H1 (cell line): ENCODE data around the gene MAP4K1. TPM values are rescaled to one million over a fixed set of nuclear protein-coding genes. Genes with fewer than 3 reads are reported as not detected.

Source experiments
- CTCF ChIA-PET: fragments of 300-600 bp; sonication (Branson Sonifier 250); formaldehyde crosslinking; loops from one replicate; lab custom pipeline; 2021; ENCODE audit not compliant: partially characterized antibody; lab: Charles Lee
- POLR2A ChIA-PET: fragments of 300-600 bp; sonication (Branson Sonifier 250); formaldehyde crosslinking; loops from one replicate; lab custom pipeline; 2021; ENCODE audit warnings: inconsistent platforms; ENCODE audit not compliant: partially characterized antibody; lab: Charles Lee
- DNase-seq, 2 experiments: peaks; one replicate each; pipeline versions ENCODE4 v3.0.0 to v3.0.0-alpha.2; 2010 to 2022; ENCODE audit warnings: low spot score in 2 of 2, low read depth in 1 of 2, mixed read lengths in 1 of 2
- FAIRE-seq: peaks from 2 replicates; lab custom pipeline; 2011; peaks lifted over from hg19 to GRCh38; lab: Jason Lieb, UNC
- H2AFZ ChIP-seq: 2 replicates; pipeline ENCODE4 v1.8.1; 2012; ENCODE audit warnings: low read length, inconsistent platforms
- H2AK5ac ChIP-seq: 2 replicates; pipeline ENCODE4 v1.6.1; 2013; ENCODE audit warnings: low read depth, low read length
- H2BK120ac ChIP-seq: replicated peaks from 2 replicates; pipeline ENCODE3; 2013; ENCODE audit warnings: low read depth, low read length, inconsistent platforms
- H2BK12ac ChIP-seq: 2 replicates; pipeline ENCODE4 v1.6.1; 2013; ENCODE audit warnings: low read depth, low read length
- H2BK15ac ChIP-seq: 2 replicates; pipeline ENCODE4 v1.6.1; 2013; ENCODE audit warnings: low read length
- H2BK20ac ChIP-seq: 2 replicates; pipeline ENCODE4 v1.6.1; 2013; ENCODE audit warnings: low read length
- H2BK5ac ChIP-seq: 2 replicates; pipeline ENCODE4 v1.6.1; 2013; ENCODE audit warnings: low read depth, low read length
- H3K14ac ChIP-seq: 2 replicates; pipeline ENCODE4 v1.6.1; 2013; ENCODE audit warnings: inconsistent platforms; ENCODE audit not compliant: insufficient read length
- H3K18ac ChIP-seq: 2 replicates; pipeline ENCODE4 v1.6.1; 2013; ENCODE audit warnings: low read length; ENCODE audit errors: extremely low read depth
- H3K23ac ChIP-seq: 2 replicates; pipeline ENCODE4 v1.6.1; 2013; ENCODE audit warnings: inconsistent platforms; ENCODE audit not compliant: insufficient read length
- H3K23me2 ChIP-seq: 2 replicates; pipeline ENCODE4 v1.6.1; 2013; ENCODE audit warnings: low read depth, low read length
- H3K27ac ChIP-seq: 2 replicates; pipeline ENCODE4 v1.6.1; 2011; ENCODE audit warnings: low read depth, low read length, inconsistent platforms
- H3K27me3 ChIP-seq, 4 experiments: replicated peaks in 1 of 4; 1 replicate in 1 of 4; 2 replicates in 3 of 4; pipeline versions ENCODE4 v1.6.1 to v1.8.1; 2011 to 2013; ENCODE audit warnings: low read length in 3 of 4, mild to moderate bottlenecking in 3 of 4, inconsistent platforms in 2 of 4, mixed read lengths in 2 of 4, moderate library complexity in 1 of 4; ENCODE audit not compliant: control insufficient read depth in 3 of 4, insufficient read depth in 3 of 4; ENCODE audit errors: extremely low read depth in 1 of 4
- H3K36me3 ChIP-seq, 4 experiments: 2 replicates each; pipeline versions ENCODE4 v1.6.1 to v1.8.1; 2011 to 2013; ENCODE audit warnings: mild to moderate bottlenecking in 4 of 4, low read length in 3 of 4, moderate library complexity in 2 of 4, control low read depth in 1 of 4, inconsistent platforms in 1 of 4; ENCODE audit not compliant: insufficient read depth in 4 of 4, control insufficient read depth in 2 of 4
- H3K4ac ChIP-seq: replicated peaks from 2 replicates; pipeline ENCODE3; 2013; ENCODE audit warnings: low read length, low read depth, mixed read lengths, inconsistent platforms; ENCODE audit not compliant: insufficient read length
- H3K4me1 ChIP-seq, 4 experiments: replicated peaks in 1 of 4; 1 replicate in 1 of 4; 2 replicates in 3 of 4; pipeline versions ENCODE4 v1.6.1 to v1.8.1; 2011 to 2013; ENCODE audit warnings: low read length in 3 of 4, inconsistent platforms in 2 of 4, mixed read lengths in 1 of 4; ENCODE audit not compliant: insufficient read depth in 4 of 4, control insufficient read depth in 3 of 4
- H3K4me2 ChIP-seq, 2 experiments: 2 replicates each; pipeline versions ENCODE4 v1.6.1 to v1.8.1; 2011 to 2013; ENCODE audit warnings: low read depth in 2 of 2, low read length in 2 of 2, control low read depth in 1 of 2, inconsistent platforms in 1 of 2, mild to moderate bottlenecking in 1 of 2; ENCODE audit not compliant: insufficient read depth in 1 of 2
- H3K4me3 ChIP-seq, 4 experiments: fragments of 200-600, 300-600 bp in 1 of 4; sonication (generic), shearing (Covaris generic), sonication (Bioruptor Twin) in 1 of 4; 2 replicates each; pipeline versions ENCODE4 v1.5.1 to v1.8.1; 2011 to 2016; ENCODE audit warnings: low read length in 4 of 4, low read depth in 3 of 4, control low read depth in 2 of 4, inconsistent platforms in 2 of 4, mild to moderate bottlenecking in 2 of 4, mixed read lengths in 1 of 4, moderate library complexity in 1 of 4; ENCODE audit not compliant: insufficient read depth in 2 of 4; ENCODE audit errors: extremely low read depth in 1 of 4
- H3K56ac ChIP-seq: replicated peaks from 2 replicates; pipeline ENCODE3; 2013; ENCODE audit warnings: low read depth, mild to moderate bottlenecking, mixed read lengths, low read length, inconsistent platforms; ENCODE audit not compliant: insufficient read length
- H3K79me1 ChIP-seq: 2 replicates; pipeline ENCODE4 v1.6.1; 2013; ENCODE audit warnings: low read depth, low read length, control low read depth
- H3K79me2 ChIP-seq, 2 experiments: 2 replicates each; pipeline versions ENCODE4 v1.6.1 to v1.8.1; 2012 to 2013; ENCODE audit warnings: low read length in 2 of 2, mild to moderate bottlenecking in 2 of 2, inconsistent platforms in 1 of 2; ENCODE audit not compliant: insufficient read depth in 2 of 2, control insufficient read depth in 1 of 2
- H3K9ac ChIP-seq, 4 experiments: replicated peaks in 1 of 4; 1 replicate in 1 of 4; 2 replicates in 3 of 4; pipeline versions ENCODE4 v1.6.1 to v1.8.1; 2011 to 2013; ENCODE audit warnings: low read depth in 3 of 4, low read length in 3 of 4, control low read depth in 2 of 4, mild to moderate bottlenecking in 2 of 4, moderate library complexity in 2 of 4, inconsistent platforms in 1 of 4; ENCODE audit errors: extremely low read depth in 1 of 4
- H3K9me3 ChIP-seq, 2 experiments: 2 replicates each; pipeline versions ENCODE4 v1.6.1 to v1.8.1; 2012 to 2013; ENCODE audit warnings: mild to moderate bottlenecking in 2 of 2, moderate library complexity in 2 of 2, control low read depth in 1 of 2, inconsistent platforms in 1 of 2, low read depth in 1 of 2, low read length in 1 of 2, mixed read lengths in 1 of 2; ENCODE audit not compliant: insufficient read depth in 2 of 2
- H4K20me1 ChIP-seq, 2 experiments: replicated peaks in 1 of 2; 2 replicates each; pipeline versions ENCODE3 to v1.8.1; 2011 to 2013; ENCODE audit warnings: inconsistent platforms in 2 of 2, low read length in 2 of 2, mild to moderate bottlenecking in 1 of 2; ENCODE audit not compliant: insufficient read depth in 2 of 2, control insufficient read depth in 1 of 2
- H4K5ac ChIP-seq: 2 replicates; pipeline ENCODE4 v1.6.1; 2013; ENCODE audit warnings: low read length, low read depth, mixed read lengths, inconsistent platforms; ENCODE audit not compliant: insufficient read length
- H4K8ac ChIP-seq: 2 replicates; pipeline ENCODE4 v1.8.0; 2013; ENCODE audit warnings: mild to moderate bottlenecking, moderate library complexity, low read length, inconsistent platforms; ENCODE audit not compliant: insufficient read depth; ENCODE audit errors: extremely low read depth
- H4K91ac ChIP-seq: replicated peaks from 2 replicates; pipeline ENCODE3; 2013; ENCODE audit warnings: low read length, mixed read lengths, inconsistent platforms; ENCODE audit not compliant: insufficient read length
- ASH2L ChIP-seq: fragments of 200-600, 300-600 bp; sonication (generic); IDR thresholded peaks from one replicate; pipeline ENCODE4 v1.7.1; 2017; ENCODE audit warnings: low read length
- BCL11A ChIP-seq, 2 experiments: IDR thresholded peaks; one replicate each; pipeline ENCODE4 v1.6.1; 2011; ENCODE audit warnings: low read depth in 2 of 2, low read length in 2 of 2, mild to moderate bottlenecking in 2 of 2
- CBX8 ChIP-seq: fragments of 300-800, 300-1000 bp; sonication (generic); IDR thresholded peaks from 2 replicates; pipeline ENCODE4 v1.7.1; 2016; ENCODE audit warnings: low read depth, low read length, borderline replicate concordance
- FOSL1 ChIP-seq: IDR thresholded peaks from 2 replicates; pipeline ENCODE4 v1.6.1; 2011; ENCODE audit warnings: mild to moderate bottlenecking, low read depth, low read length, moderate library complexity; ENCODE audit not compliant: insufficient read depth
- KDM5A ChIP-seq: fragments of 200-600 bp; IDR thresholded peaks from 2 replicates; pipeline ENCODE4 v1.7.1; 2012; ENCODE audit warnings: mild to moderate bottlenecking, low read length, inconsistent platforms, mixed read lengths
- PHF8 ChIP-seq: fragments of 200-600 bp; sonication (generic); conservative IDR thresholded peaks from 2 replicates; pipeline ENCODE4 v1.7.1; 2012; ENCODE audit warnings: low read depth, mild to moderate bottlenecking, inconsistent platforms, low read length, moderate library complexity
- RXRA ChIP-seq: IDR thresholded peaks from 2 replicates; pipeline ENCODE4 v1.6.1; 2011; ENCODE audit warnings: low read depth, mild to moderate bottlenecking, low read length, moderate library complexity; ENCODE audit not compliant: insufficient read depth
- SIN3A ChIP-seq, 2 experiments: IDR thresholded peaks in 1 of 2; conservative IDR thresholded peaks in 1 of 2; 2 replicates each; pipeline ENCODE4 v1.6.1; 2011 to 2012; ENCODE audit warnings: low read length in 2 of 2, improper control_type of control experiment in 1 of 2, low read depth in 1 of 2, mild to moderate bottlenecking in 1 of 2
- SP4 ChIP-seq: IDR thresholded peaks from 2 replicates; pipeline ENCODE4 v1.6.1; 2012; ENCODE audit warnings: low read length, inconsistent platforms
- TAF1 ChIP-seq: IDR thresholded peaks from 2 replicates; pipeline ENCODE4 v1.6.1; 2011; ENCODE audit warnings: mild to moderate bottlenecking, low read depth, low read length
- WGBS, 2 experiments: shearing (Covaris generic) in 1 of 2; methylation state at CpG; one replicate each; pipeline versions ENCODE4 v1.1.6 to v1.1.7; 2013 to 2015; ENCODE audit warnings: low lambda C conversion rate in 2 of 2, mixed read lengths in 2 of 2, inconsistent platforms in 1 of 2, low coverage in 1 of 2, missing lambda C conversion rate in 1 of 2; ENCODE audit not compliant: insufficient replicate concordance in 2 of 2, insufficient coverage in 1 of 2, insufficient read length in 1 of 2; ENCODE audit errors: extremely low coverage in 1 of 2, missing lambda C conversion rate in 1 of 2; 5-methylcytosine and 5-hydroxymethylcytosine counted together
- polyA plus RNA-seq, 7 experiments: library from polyadenylated mRNA; depleted of rRNA in 3 of 7; stranded (reverse) in 5 of 7; unstranded in 2 of 7; fragments of >200 nt in 5 of 7; fragments of 200-250 nt in 2 of 7; gene quantifications; 1 replicate in 5 of 7; 2 replicates in 1 of 7; 4 replicates in 1 of 7; pipeline versions ENCODE4 v1.2.1 to v1.2.3, GENCODE V29; 2011 to 2013; ENCODE audit warnings: missing spikeins in 2 of 7, mixed read lengths in 2 of 7
- total RNA-seq: library from RNA; stranded (reverse); fragmentation: NEBNext Ultra II Directional; extraction: Animal tissue kit (Norgen Biotek cat#: 25700); gene quantifications from 2 replicates; pipeline ENCODE4 v1.2.1, GENCODE V29; 2021
- TF ChIP-seq, protein P1 (sequence below): IDR thresholded peaks from 2 replicates; pipeline ENCODE4 v1.6.1; 2011; ENCODE audit warnings: low read depth, mild to moderate bottlenecking, low read length; ENCODE audit not compliant: insufficient read depth
- TF ChIP-seq, protein P2 (sequence below): IDR thresholded peaks from 2 replicates; pipeline ENCODE4 v1.6.1; 2012; ENCODE audit warnings: inconsistent platforms

Gene MAP4K1
- total and polyA plus RNA-seq, 2 of the 8 experiments (the other 6 are each of a cell fraction or from before 2014, with no cell fraction given): 9.0 to 10.4 TPM

- Histone ChIP-seq H3K4me1 (peaks cover 0 to 6% (median 4%) of the 10 kb centered on the region in 4 experiments; a peak in 4 of 7 replicates), H2AFZ (no peak overlapping the region), H3K18ac (0 out of 2 replicates have a peak overlapping the region, but pooled peaks have one; percentile 19), H2BK15ac (no peak overlapping the region), H4K8ac (no peak overlapping the region), H4K91ac (no peak overlapping the region), H3K27me3 (no peaks in the 10 kb centered on the region), H2AK5ac (no peak overlapping the region), H3K4ac (no peak overlapping the region), H4K5ac (no peak overlapping the region), H3K27ac (no peak overlapping the region), H3K9ac (no peak overlapping the region), H3K79me2 (no peaks in the 10 kb centered on the region), H2BK12ac (0 out of 2 replicates have a peak overlapping the region, but pooled peaks have one; percentile 68), H3K4me2 (peak overlapping the region; percentile 80 to 83), H3K56ac (no peak overlapping the region), H3K23ac (no peak overlapping the region), H4K20me1 (no peaks in the 10 kb centered on the region), H2BK20ac (no peak overlapping the region), H3K9me3 (no peaks in the 10 kb centered on the region), H2BK120ac (no peak overlapping the region), H3K79me1 (no peaks in the 10 kb centered on the region), H3K4me3 (peak overlapping the region; percentile 55 to 80 (median 72); a peak in 4 of 8 replicates), H3K36me3 (no peaks in the 10 kb centered on the region), H3K14ac (no peak overlapping the region), H3K23me2 (peaks cover 6% of the 10 kb centered on the region; the same call in 1 of the 2 replicates), H2BK5ac (no peak overlapping the region; the same call in 1 of the 2 replicates)
- peak in 1 of 2 experiments; percentile 63 for DNase-seq
- ChIA-PET POLR2A (interaction anchor here (0.5 to 2.1 kb wide), 7 partner anchors 9 to 194 kb away, joined by 3 to 9 read pairs (median 3); partner anchors contain the start of genes ACTN4 and FAM98C), CTCF (interaction anchor here (0.6 to 5.0 kb wide), 9 partner anchors 17 to 697 kb away, joined by 3 to 21 read pairs (median 4); partner anchors contain the start of gene FAM98C)
- no peak for FAIRE-seq
- WGBS, 2 experiments: 85% methylated on average over 11 of the region's 11 CpGs; no CpG with 5 or more reads in 1 of the 2 experiments
- TF ChIP-seq FOSL1 (no peak), PHF8 (no peak), BCL11A (IDR thresholded peaks at IDR 0.05; ENCODE audit: low read depth in 2 of 2, low read length in 2 of 2) (no peak), KDM5A (no peak), CBX8 (no peak), SP4 (no peak), TAF1 (no peak), ASH2L (no peak), SIN3A (conservative IDR thresholded peaks at IDR 0.05 in 1 of 2, IDR thresholded peaks at IDR 0.05 in 1 of 2; ENCODE audit: low read depth in 1 of 2, low read length in 2 of 2) (no peak), RXRA (no peak)
- TF ChIP-seq, protein P1, sequence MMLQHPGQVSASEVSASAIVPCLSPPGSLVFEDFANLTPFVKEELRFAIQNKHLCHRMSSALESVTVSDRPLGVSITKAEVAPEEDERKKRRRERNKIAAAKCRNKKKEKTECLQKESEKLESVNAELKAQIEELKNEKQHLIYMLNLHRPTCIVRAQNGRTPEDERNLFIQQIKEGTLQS: no peak
- TF ChIP-seq, protein P2, sequence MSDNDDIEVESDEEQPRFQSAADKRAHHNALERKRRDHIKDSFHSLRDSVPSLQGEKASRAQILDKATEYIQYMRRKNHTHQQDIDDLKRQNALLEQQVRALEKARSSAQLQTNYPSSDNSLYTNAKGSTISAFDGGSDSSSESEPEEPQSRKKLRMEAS: no peak
These were observed 20.7 kb downstream of the MAP4K1 start for GRCh38 chr19:38597075-38597474.
